Mesenchymal stem cell (in vitro differentiated cells and primary cell): ENCODE data around the gene MED12L.

Source experiments
- DNase-seq: peaks from one replicate; pipeline ENCODE4 v3.0.0-alpha.2; 2013
- H2AFZ ChIP-seq: one replicate; pipeline ENCODE4 v1.6.1; 2013; ENCODE audit warnings: low read depth, mild to moderate bottlenecking, control low read depth, inconsistent platforms, low read length, moderate library complexity
- H2AK5ac ChIP-seq: 2 replicates; pipeline ENCODE4 v1.6.1; 2013; ENCODE audit warnings: low read length, moderate library complexity, mild to moderate bottlenecking, inconsistent platforms; ENCODE audit not compliant: severe bottlenecking
- H2BK120ac ChIP-seq: one replicate; pipeline ENCODE4 v1.6.1; 2013; ENCODE audit warnings: low read depth, mild to moderate bottlenecking, inconsistent platforms, low read length, moderate library complexity
- H2BK12ac ChIP-seq, 2 experiments: one replicate each; pipeline ENCODE4 v1.6.1; 2013; ENCODE audit warnings: inconsistent platforms in 2 of 2, low read length in 2 of 2, mild to moderate bottlenecking in 2 of 2, moderate library complexity in 2 of 2, control low read depth in 1 of 2
- H2BK15ac ChIP-seq: one replicate; pipeline ENCODE4 v1.6.1; 2013; ENCODE audit warnings: mild to moderate bottlenecking, low read depth, inconsistent platforms; ENCODE audit not compliant: poor library complexity, severe bottlenecking
- H2BK5ac ChIP-seq: 2 replicates; pipeline ENCODE4 v1.6.1; 2013; ENCODE audit warnings: low read depth, mild to moderate bottlenecking, low read length, control low read depth, inconsistent platforms; ENCODE audit not compliant: poor library complexity, severe bottlenecking
- H3K14ac ChIP-seq, 2 experiments: one replicate each; pipeline ENCODE4 v1.6.1; 2013; ENCODE audit warnings: inconsistent platforms in 2 of 2, low read length in 2 of 2, control low read depth in 1 of 2, mild to moderate bottlenecking in 1 of 2, moderate library complexity in 1 of 2
- H3K18ac ChIP-seq, 2 experiments: one replicate each; pipeline ENCODE4 v1.6.1; 2013; ENCODE audit warnings: inconsistent platforms in 2 of 2, low read length in 2 of 2, control low read depth in 1 of 2, low read depth in 1 of 2, mild to moderate bottlenecking in 1 of 2
- H3K23ac ChIP-seq, 2 experiments: one replicate each; pipeline ENCODE4 v1.6.1; 2013; ENCODE audit warnings: inconsistent platforms in 2 of 2, low read length in 2 of 2, mild to moderate bottlenecking in 2 of 2, moderate library complexity in 2 of 2, control low read depth in 1 of 2
- H3K27ac ChIP-seq: 2 replicates; pipeline ENCODE4 v1.5.1; 2013; ENCODE audit warnings: mild to moderate bottlenecking, moderate library complexity, low read length, control low read depth, inconsistent platforms; ENCODE audit not compliant: poor library complexity, severe bottlenecking
- H3K27me3 ChIP-seq, 2 experiments: 2 replicates each; pipeline versions ENCODE4 v1.6.1 to v1.7.0; 2013; ENCODE audit warnings: low read length in 2 of 2, mild to moderate bottlenecking in 2 of 2, moderate library complexity in 2 of 2, control low read depth in 1 of 2, inconsistent platforms in 1 of 2; ENCODE audit not compliant: control insufficient read depth in 1 of 2, insufficient read depth in 1 of 2
- H3K36me3 ChIP-seq, 2 experiments: 2 replicates each; pipeline versions ENCODE4 v1.6.1 to v1.7.0; 2013; ENCODE audit warnings: low read length in 2 of 2, control low read depth in 1 of 2, inconsistent platforms in 1 of 2, low read depth in 1 of 2, mild to moderate bottlenecking in 1 of 2; ENCODE audit not compliant: insufficient read depth in 2 of 2, control insufficient read depth in 1 of 2
- H3K4ac ChIP-seq, 2 experiments: one replicate each; pipeline ENCODE4 v1.6.1; 2013; ENCODE audit warnings: inconsistent platforms in 2 of 2, low read length in 2 of 2, mild to moderate bottlenecking in 2 of 2, moderate library complexity in 2 of 2, control low read depth in 1 of 2, low read depth in 1 of 2
- H3K4me1 ChIP-seq: 2 replicates; pipeline ENCODE4 v1.6.1; 2013; ENCODE audit warnings: low read depth, low read length, control low read depth; ENCODE audit not compliant: control insufficient read depth, insufficient read depth
- H3K4me2 ChIP-seq: 2 replicates; pipeline ENCODE4 v1.6.1; 2013; ENCODE audit warnings: low read length, mild to moderate bottlenecking, inconsistent platforms; ENCODE audit not compliant: poor library complexity, severe bottlenecking
- H3K4me3 ChIP-seq, 2 experiments: 2 replicates each; pipeline versions ENCODE4 v1.5.1 to v1.7.0; 2013; ENCODE audit warnings: low read length in 2 of 2, mild to moderate bottlenecking in 2 of 2, control low read depth in 1 of 2, low read depth in 1 of 2; ENCODE audit not compliant: insufficient read depth in 1 of 2
- H3K79me1 ChIP-seq: replicated peaks from 2 replicates; pipeline ENCODE4 v1.6.1; 2013; ENCODE audit warnings: mild to moderate bottlenecking, control low read depth, low read length, inconsistent platforms; ENCODE audit not compliant: poor library complexity, severe bottlenecking
- H3K9ac ChIP-seq: 2 replicates; pipeline ENCODE4 v1.7.0; 2013; ENCODE audit warnings: mild to moderate bottlenecking, low read length, moderate library complexity
- H3K9me3 ChIP-seq: 2 replicates; pipeline ENCODE4 v1.7.0; 2013; ENCODE audit warnings: mild to moderate bottlenecking, low read length; ENCODE audit not compliant: control insufficient read depth
- H4K8ac ChIP-seq: one replicate; pipeline ENCODE4 v1.6.1; 2013; ENCODE audit warnings: inconsistent platforms, mild to moderate bottlenecking, low read length, moderate library complexity
- H4K91ac ChIP-seq: one replicate; pipeline ENCODE4 v1.6.1; 2013; ENCODE audit warnings: mild to moderate bottlenecking, low read length, inconsistent platforms
- WGBS: methylation state at CpG from one replicate; pipeline ENCODE4 v1.1.7; 2013; ENCODE audit warnings: mixed read lengths; 5-methylcytosine and 5-hydroxymethylcytosine counted together

Gene MED12L

DNA sequence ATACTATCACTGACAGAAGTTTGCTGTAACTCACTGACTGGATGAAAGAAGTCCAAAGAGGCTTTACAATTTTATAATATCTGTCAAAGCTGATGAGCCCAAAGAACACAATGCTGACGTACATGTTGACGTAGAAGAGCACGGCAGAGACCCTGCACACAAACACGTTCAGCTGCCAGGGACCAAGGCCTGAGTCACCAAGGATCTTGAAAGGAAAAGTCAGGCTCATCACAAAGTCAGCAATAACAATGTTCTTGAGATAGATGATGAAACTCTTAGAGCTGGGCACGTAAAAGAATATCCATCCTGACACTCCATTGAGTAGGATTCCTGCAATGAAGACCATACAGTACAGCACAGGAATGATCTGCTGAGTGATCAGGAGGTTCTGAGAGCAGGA lies 128.4 kb downstream of the MED12L start:
- H3K9me3 ChIP-seq: no peaks in the 10 kb centered on the region
- no peak overlapping the region for H2AK5ac ChIP-seq
- H3K4me1 ChIP-seq: peaks cover 10% of the 10 kb centered on the region
- H3K27ac ChIP-seq: no peak overlapping the region
- WGBS: 67% methylated on average over 5 of the region's 5 CpGs
- DNase-seq: peak; percentile 67
- no peak overlapping the region for H3K4ac ChIP-seq
- H2BK15ac ChIP-seq: no peak overlapping the region
- no peak overlapping the region for H2BK120ac ChIP-seq
- H3K14ac ChIP-seq: no peak overlapping the region
- H4K91ac ChIP-seq: no peak overlapping the region
- H2BK5ac ChIP-seq: no peak overlapping the region
- no peak overlapping the region for H4K8ac ChIP-seq
- H3K27me3 ChIP-seq: no peaks in the 10 kb centered on the region
- H2AFZ ChIP-seq: no peak overlapping the region
- no peak overlapping the region for H3K23ac ChIP-seq
- H2BK12ac ChIP-seq: no peak overlapping the region
- no peak overlapping the region for H3K9ac ChIP-seq
- no peak overlapping the region for H3K4me3 ChIP-seq
- H3K36me3 ChIP-seq: no peaks in the 10 kb centered on the region
- H3K79me1 ChIP-seq: peaks cover 2% of the 10 kb centered on the region
- H3K18ac ChIP-seq: no peak overlapping the region
- no peak overlapping the region for H3K4me2 ChIP-seq

DNA sequence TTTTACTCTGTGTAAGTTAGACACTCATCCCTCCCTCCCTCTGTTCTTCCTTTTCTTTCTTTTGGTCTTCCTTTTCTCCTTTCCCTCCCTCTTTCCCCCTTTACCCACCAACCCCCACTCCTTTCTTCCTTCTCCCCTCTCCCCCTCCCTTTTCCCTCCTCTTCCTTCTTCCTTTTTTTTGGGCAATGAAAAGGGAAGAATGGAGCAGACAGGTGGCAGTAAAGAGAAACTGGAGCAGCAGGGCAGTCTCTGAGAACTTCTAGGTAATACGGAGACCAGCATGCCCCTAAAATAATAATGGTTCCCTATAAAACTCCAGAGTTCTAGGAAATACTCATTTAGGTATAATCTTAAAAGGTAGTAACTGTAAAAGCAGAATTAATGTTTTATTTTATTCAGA lies 129.0 kb downstream of the MED12L start:
- no peak overlapping the region for H3K9ac ChIP-seq
- H3K4me2 ChIP-seq: no peak overlapping the region
- no peak overlapping the region for H4K91ac ChIP-seq
- H2AFZ ChIP-seq: no peak overlapping the region
- no peak overlapping the region for H2BK120ac ChIP-seq
- no peak for DNase-seq
- H3K36me3 ChIP-seq: no peaks in the 10 kb centered on the region
- H2BK5ac ChIP-seq: no peak overlapping the region
- peaks cover 10% of the 10 kb centered on the region for H3K4me1 ChIP-seq
- no peaks in the 10 kb centered on the region for H3K9me3 ChIP-seq
- no peaks in the 10 kb centered on the region for H3K27me3 ChIP-seq
- H2AK5ac ChIP-seq: no peak overlapping the region
- H3K14ac ChIP-seq: no peak overlapping the region
- WGBS: no CpG with 5 or more reads among the region's 1 CpG
- no peak overlapping the region for H3K23ac ChIP-seq
- H4K8ac ChIP-seq: no peak overlapping the region
- H3K79me1 ChIP-seq: peaks cover 2% of the 10 kb centered on the region
- no peak overlapping the region for H3K27ac ChIP-seq
- H3K18ac ChIP-seq: no peak overlapping the region
- no peak overlapping the region for H3K4me3 ChIP-seq
- H3K4ac ChIP-seq: no peak overlapping the region
- no peak overlapping the region for H2BK12ac ChIP-seq
- H2BK15ac ChIP-seq: no peak overlapping the region

DNA sequence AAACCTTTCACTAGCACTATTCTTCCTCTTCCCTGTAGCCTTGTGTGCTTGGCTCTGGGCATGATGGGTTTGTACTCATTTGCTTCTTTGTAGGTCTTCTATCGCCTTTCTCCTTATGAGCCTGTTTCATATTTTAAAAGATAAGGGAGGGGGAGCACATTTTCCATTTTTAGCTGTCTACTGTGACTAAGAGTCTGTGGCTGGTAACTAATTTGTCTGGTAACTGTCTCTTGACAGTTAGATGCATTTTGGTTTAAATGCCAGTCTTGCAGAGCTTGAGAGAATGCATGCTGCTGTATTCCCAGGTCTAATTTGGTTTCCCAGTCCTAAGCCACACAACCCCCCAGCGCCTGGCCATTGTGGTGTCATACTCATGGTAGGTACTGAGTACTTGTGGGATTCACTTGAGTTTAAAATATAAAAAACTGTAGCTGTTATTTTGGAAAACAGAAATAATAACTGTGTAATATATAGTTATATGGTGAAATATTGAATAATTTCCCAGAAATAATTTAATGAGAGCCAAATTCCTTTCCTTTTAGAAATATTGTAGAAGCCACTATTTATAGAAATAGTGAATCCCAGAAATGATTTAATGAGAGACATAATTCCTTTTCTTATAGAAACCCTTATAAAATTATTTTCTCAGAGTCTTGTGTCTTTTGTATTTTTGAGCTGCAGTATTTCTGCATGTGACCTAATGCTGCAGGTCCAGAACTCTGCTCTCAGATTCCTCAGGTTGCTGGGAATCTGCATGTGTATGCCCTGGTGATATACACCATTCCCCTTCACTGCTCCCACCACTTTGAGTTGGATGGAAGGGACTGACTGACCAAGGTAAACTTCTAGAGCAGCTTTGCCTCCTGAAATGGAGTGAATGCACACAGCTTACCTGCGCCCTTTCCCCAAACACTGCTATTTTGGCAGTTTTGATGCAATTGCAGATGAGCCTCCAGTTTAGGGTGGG lies 131.5 kb downstream of the MED12L start:
- Histone ChIP-seq H3K79me1 (peaks cover 2% of the 10 kb centered on the region), H2BK12ac (peak overlapping the region; percentile 12 to 86), H2BK5ac (no peak overlapping the region), H3K14ac (no peak overlapping the region), H3K4me3 (no peak overlapping the region), H3K27me3 (no peaks in the 10 kb centered on the region), H2AFZ (no peak overlapping the region), H3K23ac (no peak overlapping the region), H2BK120ac (peak overlapping the region; percentile 50), H4K91ac (no peak overlapping the region), H2AK5ac (peak overlapping the region; percentile 93), H3K27ac (no peak overlapping the region), H3K18ac (peak overlapping the region in 1 of 2 experiments; percentile 82), H3K4ac (peak overlapping the region in 1 of 2 experiments; percentile 57), H4K8ac (peak overlapping the region; percentile 39), H3K36me3 (peaks cover 0 to 3% of the 10 kb centered on the region in 2 experiments), H3K9ac (no peak overlapping the region), H3K4me1 (peaks cover 3% of the 10 kb centered on the region), H3K4me2 (no peak overlapping the region), H3K9me3 (peaks cover 4% of the 10 kb centered on the region), H2BK15ac (no peak overlapping the region)
- DNase-seq: peak; percentile 81
- 94% methylated on average over 2 of the region's 3 CpGs for WGBS

DNA sequence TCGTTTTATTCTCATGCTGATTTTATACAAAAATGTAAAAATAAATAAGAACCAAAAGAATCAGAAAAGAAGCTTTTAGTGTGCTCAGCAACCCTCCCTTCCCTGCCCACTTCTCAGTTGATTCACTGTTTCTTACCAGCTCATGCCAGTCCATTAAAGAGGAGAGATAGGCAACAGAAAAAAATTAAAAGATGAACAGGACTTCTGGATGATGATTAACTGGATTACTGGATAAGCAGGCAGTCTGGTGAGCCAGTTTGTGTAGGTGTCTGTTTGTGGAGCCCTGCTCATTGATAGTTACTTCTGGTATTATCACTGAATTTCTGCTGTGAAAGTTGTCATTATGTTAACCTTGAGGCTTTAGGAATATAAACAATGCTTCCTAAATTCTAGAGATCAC lies 132.7 kb downstream of the MED12L start:
- Histone ChIP-seq H2AK5ac (no peak overlapping the region), H3K4me1 (peaks cover 3% of the 10 kb centered on the region), H3K23ac (no peak overlapping the region), H2BK12ac (no peak overlapping the region), H3K36me3 (peaks cover 0 to 3% of the 10 kb centered on the region in 2 experiments), H3K4me2 (no peak overlapping the region), H2BK120ac (no peak overlapping the region), H2AFZ (no peak overlapping the region), H3K4ac (no peak overlapping the region), H3K9ac (no peak overlapping the region), H3K79me1 (peaks cover 2% of the 10 kb centered on the region), H3K14ac (no peak overlapping the region), H2BK5ac (no peak overlapping the region), H3K27me3 (no peaks in the 10 kb centered on the region), H3K18ac (no peak overlapping the region), H2BK15ac (no peak overlapping the region), H4K91ac (no peak overlapping the region), H4K8ac (no peak overlapping the region), H3K4me3 (no peak overlapping the region), H3K9me3 (peaks cover 9% of the 10 kb centered on the region), H3K27ac (no peak overlapping the region)
- DNase-seq: no peak
- WGBS: no CpG with 5 or more reads among the region's 1 CpG
